NCI-H2227 (cell line): ENCODE data around the gene ZBTB37.
"Not testable (repeated sequence)": the region's sequence is repeated elsewhere in the genome, so short reads cannot be mapped to it uniquely, and the experiment has no call there.

Source experiments
- DNase-seq: peaks from one replicate; lab custom pipeline; 2025; ENCODE audit not compliant: unreplicated experiment; lab: John Stamatoyannopoulos, UW

Gene ZBTB37

DNA sequence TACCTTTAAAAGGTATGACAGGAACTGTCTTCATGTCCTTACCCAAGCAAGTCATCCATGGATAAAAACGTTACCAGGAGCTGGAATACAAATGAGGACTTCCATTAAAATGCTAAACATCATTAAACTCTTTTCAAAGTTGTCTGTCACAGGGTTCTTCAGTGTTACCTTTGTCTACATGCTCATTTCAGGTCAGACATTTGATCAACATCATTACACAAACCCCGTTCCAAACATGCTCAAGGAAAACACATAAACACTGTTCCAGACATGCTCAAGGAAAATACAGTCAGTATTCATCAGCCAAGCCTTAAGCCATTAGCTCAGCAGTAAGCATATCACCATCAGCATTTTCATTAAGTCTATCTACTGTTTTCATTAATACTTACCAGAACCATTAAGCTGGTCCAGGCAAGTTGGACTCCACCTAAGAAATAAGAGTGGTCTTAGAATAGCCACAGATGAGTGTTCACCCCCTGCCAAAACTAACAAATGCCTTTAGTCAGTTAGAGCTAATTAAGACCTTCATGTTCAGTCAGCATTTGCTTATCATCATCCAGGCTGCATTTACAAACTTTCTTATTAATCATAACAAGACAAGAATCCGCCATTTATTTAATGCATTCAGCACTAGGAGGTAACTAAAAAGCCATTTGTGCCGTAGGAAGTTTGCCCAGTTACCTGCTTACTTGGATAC, 2.6 kb upstream of the ZBTB37 start:
- DNase-seq = no peak

GRCh38 chr1:173866413-173867115, 1.6 kb upstream of the ZBTB37 start:
- DNase-seq = no peak

DNA sequence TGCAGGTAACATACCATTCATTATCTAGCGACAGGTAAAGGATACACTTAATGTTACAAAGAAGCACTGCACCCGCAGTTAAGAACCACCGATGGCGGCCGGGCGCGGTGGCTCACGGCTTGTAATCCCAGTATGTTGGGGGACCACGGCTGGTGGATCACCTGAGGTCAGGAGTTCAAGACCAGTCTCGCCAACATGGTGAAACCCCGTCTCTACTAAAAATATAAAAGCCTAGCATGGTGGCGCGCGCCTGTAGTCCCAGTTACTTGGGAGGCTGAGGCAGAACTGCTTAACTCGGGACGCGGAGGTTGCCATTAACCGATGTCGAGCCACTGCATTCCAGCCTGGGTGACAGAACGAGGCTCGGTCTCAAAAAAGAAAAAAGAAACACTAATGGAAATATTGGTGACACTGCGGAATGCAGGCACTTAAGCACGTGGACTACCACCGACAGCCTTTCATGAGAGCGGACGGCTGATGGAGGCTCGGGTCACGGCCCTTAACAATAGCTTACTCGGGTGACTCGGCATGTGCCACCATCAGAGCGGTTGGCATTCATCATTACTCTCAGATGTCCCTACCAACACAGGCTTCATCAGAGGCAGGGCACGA, 933 bp upstream of the ZBTB37 start:
- DNase-seq = no peak

- DNase-seq = peak; percentile 99
These were observed 371 bp upstream of the ZBTB37 start, which contains the start of gene GAS5 for GRCh38 chr1:173867753-173868265. GAS5 (minus strand) TSS chr1:173867989.

GRCh38 chr1:173869021-173869359, 810 bp downstream of the ZBTB37 start:
- DNase-seq = no peak

DNA sequence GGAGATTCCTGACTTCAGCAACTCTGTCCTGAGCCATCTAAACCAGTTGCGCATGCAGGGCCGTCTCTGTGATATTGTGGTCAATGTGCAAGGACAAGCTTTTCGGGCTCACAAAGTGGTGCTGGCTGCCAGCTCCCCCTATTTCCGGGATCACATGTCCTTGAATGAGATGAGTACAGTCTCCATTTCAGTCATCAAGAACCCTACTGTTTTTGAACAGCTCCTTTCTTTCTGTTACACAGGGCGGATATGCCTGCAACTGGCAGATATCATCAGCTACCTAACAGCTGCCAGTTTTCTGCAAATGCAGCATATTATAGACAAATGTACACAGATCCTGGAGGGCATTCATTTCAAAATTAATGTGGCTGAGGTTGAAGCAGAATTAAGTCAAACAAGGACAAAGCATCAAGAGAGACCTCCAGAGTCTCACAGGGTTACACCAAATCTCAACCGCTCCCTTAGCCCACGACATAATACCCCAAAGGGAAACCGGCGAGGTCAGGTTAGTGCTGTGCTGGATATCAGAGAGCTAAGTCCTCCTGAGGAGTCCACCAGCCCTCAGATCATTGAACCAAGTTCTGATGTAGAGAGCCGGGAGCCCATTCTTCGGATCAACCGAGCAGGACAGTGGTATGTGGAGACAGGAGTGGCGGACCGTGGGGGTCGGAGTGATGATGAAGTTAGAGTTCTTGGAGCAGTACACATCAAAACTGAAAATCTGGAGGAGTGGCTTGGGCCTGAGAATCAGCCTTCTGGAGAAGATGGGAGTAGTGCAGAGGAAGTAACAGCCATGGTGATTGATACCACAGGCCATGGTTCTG, 2.3 kb downstream of the ZBTB37 start:
- no peak for DNase-seq

GRCh38 chr1:173871091-173871490, 2.9 kb downstream of the ZBTB37 start:
- no peak for DNase-seq

- DNase-seq = no peak
These were observed 3.3 kb downstream of the ZBTB37 start for GRCh38 chr1:173871500-173871899.

DNA sequence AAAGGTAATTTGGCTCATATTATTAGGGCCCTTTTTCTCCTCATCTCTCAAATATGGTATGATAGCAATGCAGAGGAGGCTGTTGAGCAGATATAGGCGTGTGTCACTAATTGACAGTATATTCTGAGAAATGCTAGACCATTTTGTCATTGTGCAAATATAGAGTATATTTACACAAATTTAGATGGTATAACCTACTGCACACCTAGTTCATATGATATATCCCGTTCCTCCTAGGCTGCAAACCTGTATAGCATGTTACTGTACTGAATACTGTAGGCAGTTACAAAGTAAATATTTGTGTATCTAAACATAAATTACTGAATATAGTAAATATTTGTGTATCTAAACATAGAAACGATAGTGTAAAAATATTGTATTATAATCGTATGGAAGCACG, 8.6 kb downstream of the ZBTB37 start:
- no peak for DNase-seq

GRCh38 chr1:173878251-173878650, 10.1 kb downstream of the ZBTB37 start:
- DNase-seq = no peak

GRCh38 chr1:173881117-173881516, 12.9 kb downstream of the ZBTB37 start:
- not testable (repeated sequence) for DNase-seq

GRCh38 chr1:173884701-173885100, 16.5 kb downstream of the ZBTB37 start:
- DNase-seq = no peak

- DNase-seq = no peak
These were observed 18.8 kb downstream of the ZBTB37 start for GRCh38 chr1:173886746-173887611.

- DNase-seq = no peak
These were observed 19.4 kb downstream of the ZBTB37 start for GRCh38 chr1:173887627-173888026.

GRCh38 chr1:173888749-173889148, 20.6 kb downstream of the ZBTB37 start:
- no peak for DNase-seq

DNA sequence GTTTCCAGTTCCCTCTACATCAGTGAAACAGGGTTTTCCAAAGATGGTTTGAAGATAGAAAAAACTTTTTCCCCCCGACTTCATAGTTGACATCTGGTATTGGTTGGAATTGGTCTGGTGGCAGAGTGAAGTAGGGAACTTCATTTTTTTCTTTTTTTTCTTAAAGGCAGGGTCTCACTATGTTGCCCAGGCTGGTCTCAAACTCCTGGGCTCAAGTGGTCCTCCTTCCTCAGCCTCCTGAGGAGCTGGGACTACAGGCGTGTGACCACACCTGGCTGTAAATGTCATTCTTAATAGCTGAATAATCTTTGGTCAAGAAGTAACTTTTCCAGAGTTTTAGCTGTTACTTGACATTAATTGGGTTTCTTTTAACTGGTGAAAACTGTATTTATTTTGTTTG, 21.7 kb downstream of the ZBTB37 start:
- DNase-seq = no peak

- no peak for DNase-seq
These were observed 25.4 kb downstream of the ZBTB37 start for GRCh38 chr1:173893611-173894010.

DNA sequence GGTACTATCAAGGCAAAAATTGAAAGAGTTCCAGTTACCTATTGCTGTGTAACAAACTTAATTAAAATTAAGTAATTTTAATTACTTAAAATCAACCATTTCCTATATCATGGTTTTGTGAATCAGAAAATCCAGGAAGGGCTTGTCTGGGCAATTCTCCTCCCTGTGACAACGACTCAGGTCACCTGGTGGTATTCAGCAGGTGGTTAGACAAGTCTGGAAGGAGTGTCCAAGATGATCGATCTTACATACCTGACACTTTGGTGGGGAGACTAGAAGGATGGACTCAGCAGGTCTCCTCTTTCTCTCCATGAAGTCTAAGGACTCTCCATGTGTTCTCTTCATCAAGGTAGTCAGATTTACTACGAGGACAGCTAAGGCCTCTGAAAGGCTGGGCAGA, 26.0 kb downstream of the ZBTB37 start:
- DNase-seq = no peak

- DNase-seq = no peak
These were observed 32.2 kb downstream of the ZBTB37 start for GRCh38 chr1:173900427-173900826.

- no peak for DNase-seq
These were observed 32.8 kb downstream of the ZBTB37 start for GRCh38 chr1:173900992-173901391.
